ENCODE data around the gene TMEM123. TPM values are rescaled to one million over a fixed set of nuclear protein-coding genes. Genes with fewer than 3 reads are reported as not detected.

TMEM123 gene
- total and polyA plus RNA-seq, 2 of the 8 experiments (the other 6 are each of a cell fraction or from before 2014, with no cell fraction given): 75.5 to 80.1 TPM

- Histone ChIP-seq H3K79me1 (ENCODE audit: low read depth, low read length) (no peaks in the 10 kb centered on the region), H3K4me2 (ENCODE audit: insufficient read depth in 1 of 2, low read depth in 2 of 2, low read length in 2 of 2) (no peak overlapping the region), H3K18ac (ENCODE audit: extremely low read depth, low read length) (no peak overlapping the region), H3K27ac (ENCODE audit: low read depth, low read length) (no peak overlapping the region), H3K56ac (replicated peaks; ENCODE audit: insufficient read length, low read depth, low read length) (no peak overlapping the region), H3K27me3 (replicated peaks in 1 of 4; ENCODE audit: control insufficient read depth in 3 of 4, extremely low read depth in 1 of 4, insufficient read depth in 3 of 4, low read length in 3 of 4) (no peaks in the 10 kb centered on the region), H2AFZ (ENCODE audit: low read length) (no peak overlapping the region), H2BK20ac (ENCODE audit: low read length) (no peak overlapping the region), H3K79me2 (ENCODE audit: control insufficient read depth in 1 of 2, insufficient read depth in 2 of 2, low read length in 2 of 2) (no peaks in the 10 kb centered on the region), H2BK5ac (ENCODE audit: low read depth, low read length) (no peak overlapping the region), H4K20me1 (replicated peaks in 1 of 2; ENCODE audit: control insufficient read depth in 1 of 2, insufficient read depth in 2 of 2, low read length in 2 of 2) (no peaks in the 10 kb centered on the region), H3K9me3 (ENCODE audit: insufficient read depth in 2 of 2, low read depth in 1 of 2, low read length in 1 of 2) (no peaks in the 10 kb centered on the region), H3K23ac (ENCODE audit: insufficient read length) (no peak overlapping the region), H2BK120ac (replicated peaks; ENCODE audit: low read depth, low read length) (no peak overlapping the region), H2BK15ac (ENCODE audit: low read length) (no peak overlapping the region), H4K5ac (ENCODE audit: insufficient read length, low read depth, low read length) (no peak overlapping the region), H3K4me3 (ENCODE audit: extremely low read depth in 1 of 4, insufficient read depth in 2 of 4, low read depth in 3 of 4, low read length in 4 of 4) (no peak overlapping the region), H3K23me2 (ENCODE audit: low read depth, low read length) (no peaks in the 10 kb centered on the region), H3K14ac (ENCODE audit: insufficient read length) (no peak overlapping the region), H3K9ac (replicated peaks in 1 of 4; ENCODE audit: extremely low read depth in 1 of 4, low read depth in 3 of 4, low read length in 3 of 4) (no peak overlapping the region), H4K91ac (replicated peaks; ENCODE audit: insufficient read length, low read length) (no peak overlapping the region), H2BK12ac (ENCODE audit: low read depth, low read length) (no peak overlapping the region), H2AK5ac (ENCODE audit: low read depth, low read length) (no peak overlapping the region), H3K4me1 (replicated peaks in 1 of 4; ENCODE audit: control insufficient read depth in 3 of 4, insufficient read depth in 4 of 4, low read length in 3 of 4) (no peaks in the 10 kb centered on the region), H3K36me3 (ENCODE audit: control insufficient read depth in 2 of 4, insufficient read depth in 4 of 4, low read length in 3 of 4) (peaks cover 0 to 17% (median 4%) of the 10 kb centered on the region in 4 experiments; a peak in 4 of 8 replicates), H3K4ac (replicated peaks; ENCODE audit: insufficient read length, low read depth, low read length) (no peak overlapping the region), H4K8ac (ENCODE audit: extremely low read depth, insufficient read depth, low read length) (no peak overlapping the region)
- WGBS, 2 experiments (ENCODE audit: extremely low coverage in 1 of 2, insufficient coverage in 1 of 2, insufficient read length in 1 of 2, insufficient replicate concordance in 2 of 2, low coverage in 1 of 2, low lambda C conversion rate in 2 of 2, missing lambda C conversion rate in 1 of 2): 89% methylated on average over 5 of the region's 5 CpGs; no CpG with 5 or more reads in 1 of the 2 experiments
- DNase-seq (ENCODE audit: low read depth in 1 of 2, low spot score in 2 of 2): no peak
- ChIA-PET POLR2A (ENCODE audit: partially characterized antibody) (no interaction called here), CTCF (ENCODE audit: partially characterized antibody) (interaction anchor here (0.7 to 12.4 kb wide), 5 partner anchors 9 to 73 kb away, joined by 3 to 115 read pairs (median 3); no protein-coding TSS in a partner anchor)
- no peak for FAIRE-seq
- TF ChIP-seq TAF1 (IDR thresholded peaks at IDR 0.05; ENCODE audit: low read depth, low read length): no peak
- TF ChIP-seq, protein P1, sequence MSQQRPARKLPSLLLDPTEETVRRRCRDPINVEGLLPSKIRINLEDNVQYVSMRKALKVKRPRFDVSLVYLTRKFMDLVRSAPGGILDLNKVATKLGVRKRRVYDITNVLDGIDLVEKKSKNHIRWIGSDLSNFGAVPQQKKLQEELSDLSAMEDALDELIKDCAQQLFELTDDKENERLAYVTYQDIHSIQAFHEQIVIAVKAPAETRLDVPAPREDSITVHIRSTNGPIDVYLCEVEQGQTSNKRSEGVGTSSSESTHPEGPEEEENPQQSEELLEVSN (IDR thresholded peaks at IDR 0.05): no peak
- no peak for TF ChIP-seq GABPA (IDR thresholded peaks at IDR 0.05; ENCODE audit: borderline replicate concordance, insufficient read depth, low read length)
- no peak for TF ChIP-seq HDAC2 (IDR thresholded peaks at IDR 0.05; ENCODE audit: borderline replicate concordance in 1 of 2, low read depth in 2 of 2, low read length in 2 of 2)
- no peak for TF ChIP-seq TEAD4 (IDR thresholded peaks at IDR 0.05; ENCODE audit: low read depth, low read length)
- TF ChIP-seq SUZ12 (IDR thresholded peaks at IDR 0.05; ENCODE audit: low read length): no peak
- TF ChIP-seq SP1 (IDR thresholded peaks at IDR 0.05; ENCODE audit: low read depth, low read length): no peak
- no peak for TF ChIP-seq ZNF274 (IDR thresholded peaks at IDR 0.05; ENCODE audit: borderline replicate concordance, extremely low read depth, low read length)
- TF ChIP-seq JUN (IDR thresholded peaks at IDR 0.05; ENCODE audit: low read depth, low read length): no peak
- TF ChIP-seq RFX5 (IDR thresholded peaks at IDR 0.05; ENCODE audit: borderline replicate concordance, low read depth, low read length): no peak
- TF ChIP-seq TCF12 (IDR thresholded peaks at IDR 0.05; ENCODE audit: low read depth, low read length): no peak
- TF ChIP-seq RNF2 (IDR thresholded peaks at IDR 0.05; ENCODE audit: borderline replicate concordance, low read depth, low read length, missing control alignments, poor library complexity, severe bottlenecking): no peak
- TF ChIP-seq SP2 (IDR thresholded peaks at IDR 0.05; ENCODE audit: low read length): no peak
- TF ChIP-seq KDM4A (IDR thresholded peaks at IDR 0.05; ENCODE audit: low read depth, low read length, severe bottlenecking): no peak
Observed at GRCh38 chr11:102400603-102401002, 52.0 kb downstream of the TMEM123 start.
